Measurements from ENCODE around the gene MFSD1.

DNA sequence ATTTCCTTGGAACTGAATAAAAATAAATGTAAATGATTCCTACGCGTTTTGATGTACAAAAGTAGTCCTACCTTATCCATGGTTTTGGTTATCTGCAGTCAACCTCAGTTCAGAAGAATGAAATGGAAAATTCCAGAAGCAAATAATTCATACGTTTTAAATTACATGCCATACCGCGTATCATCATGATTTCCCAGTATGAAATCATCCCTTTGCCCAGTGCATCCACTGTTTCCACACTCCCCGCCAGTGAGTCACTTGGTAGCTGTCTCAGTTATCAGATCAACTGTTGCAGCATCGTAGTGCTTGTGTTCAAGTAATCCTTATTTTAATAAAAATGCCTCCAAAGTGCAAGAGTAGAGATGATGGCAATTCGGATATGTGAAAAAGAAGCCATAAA lies 9.1 kb upstream of the MFSD1 start:
- TF ChIP-seq, protein P1, sequence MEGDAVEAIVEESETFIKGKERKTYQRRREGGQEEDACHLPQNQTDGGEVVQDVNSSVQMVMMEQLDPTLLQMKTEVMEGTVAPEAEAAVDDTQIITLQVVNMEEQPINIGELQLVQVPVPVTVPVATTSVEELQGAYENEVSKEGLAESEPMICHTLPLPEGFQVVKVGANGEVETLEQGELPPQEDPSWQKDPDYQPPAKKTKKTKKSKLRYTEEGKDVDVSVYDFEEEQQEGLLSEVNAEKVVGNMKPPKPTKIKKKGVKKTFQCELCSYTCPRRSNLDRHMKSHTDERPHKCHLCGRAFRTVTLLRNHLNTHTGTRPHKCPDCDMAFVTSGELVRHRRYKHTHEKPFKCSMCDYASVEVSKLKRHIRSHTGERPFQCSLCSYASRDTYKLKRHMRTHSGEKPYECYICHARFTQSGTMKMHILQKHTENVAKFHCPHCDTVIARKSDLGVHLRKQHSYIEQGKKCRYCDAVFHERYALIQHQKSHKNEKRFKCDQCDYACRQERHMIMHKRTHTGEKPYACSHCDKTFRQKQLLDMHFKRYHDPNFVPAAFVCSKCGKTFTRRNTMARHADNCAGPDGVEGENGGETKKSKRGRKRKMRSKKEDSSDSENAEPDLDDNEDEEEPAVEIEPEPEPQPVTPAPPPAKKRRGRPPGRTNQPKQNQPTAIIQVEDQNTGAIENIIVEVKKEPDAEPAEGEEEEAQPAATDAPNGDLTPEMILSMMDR (IDR thresholded peaks at IDR 0.05; ENCODE audit: borderline replicate concordance, extremely low read depth, low read length, poor library complexity, severe bottlenecking), result no peak
- TF ChIP-seq EZH2 (IDR thresholded peaks at IDR 0.05; ENCODE audit: borderline replicate concordance, low read depth, low read length, severe bottlenecking), result no peak
